Cerebellar cortex (tissue), 1 donor: ENCODE data around the gene HMOX1.
"Not testable (repeated sequence)": the region's sequence is repeated elsewhere in the genome, so short reads cannot be mapped to it uniquely, and the experiment has no call there.

Source experiments
- DNase-seq: peaks from one replicate; pipeline ENCODE4 v3.0.0-alpha.2; 2015; ENCODE audit warnings: low spot score

The HMOX1 gene

GRCh38 chr22:35380013-35380412, 883 bp upstream of the HMOX1 start:
- DNase-seq: no peak

GRCh38 chr22:35381424-35382009, 621 bp downstream of the HMOX1 start:
- DNase-seq: no peak

- DNase-seq: no peak
Observed at GRCh38 chr22:35383679-35384071, 2.8 kb downstream of the HMOX1 start.

- DNase-seq: no peak
Observed at GRCh38 chr22:35384527-35384926, 3.6 kb downstream of the HMOX1 start.

GRCh38 chr22:35384975-35385588, 4.2 kb downstream of the HMOX1 start:
- no peak for DNase-seq

- DNase-seq: no peak
Observed at GRCh38 chr22:35386670-35387288, 5.9 kb downstream of the HMOX1 start.

GRCh38 chr22:35390933-35391332, 10.0 kb downstream of the HMOX1 start:
- DNase-seq: no peak

GRCh38 chr22:35392357-35392756, 11.5 kb downstream of the HMOX1 start:
- DNase-seq: no peak

- no peak for DNase-seq
Observed at GRCh38 chr22:35393116-35394010, 12.5 kb downstream of the HMOX1 start.

GRCh38 chr22:35394011-35394312, 13.1 kb downstream of the HMOX1 start:
- no peak for DNase-seq

GRCh38 chr22:35394810-35395563, 14.1 kb downstream of the HMOX1 start:
- no peak for DNase-seq

GRCh38 chr22:35396622-35397021, 15.7 kb downstream of the HMOX1 start:
- not testable (repeated sequence) for DNase-seq

GRCh38 chr22:35397095-35397904, 16.4 kb downstream of the HMOX1 start:
- no peak for DNase-seq

GRCh38 chr22:35398591-35398973, 17.7 kb downstream of the HMOX1 start:
- DNase-seq: no peak

- no peak for DNase-seq
Observed at GRCh38 chr22:35399114-35399677, 18.3 kb downstream of the HMOX1 start.

- peak; percentile 97 for DNase-seq
Observed at GRCh38 chr22:35399678-35400500, 19.0 kb downstream of the HMOX1 start, which contains the start of gene MCM5. MCM5 (plus strand) TSS chr22:35400140; CDS start chr22:35400439, 299 bp downstream.

- DNase-seq: no peak
Observed at GRCh38 chr22:35400501-35400790, 19.6 kb downstream of the HMOX1 start.

- DNase-seq: no peak
Observed at GRCh38 chr22:35401863-35402262, 21.0 kb downstream of the HMOX1 start.

- DNase-seq: no peak
Observed at GRCh38 chr22:35403356-35403755, 22.5 kb downstream of the HMOX1 start.

- DNase-seq: no peak
Observed at GRCh38 chr22:35404176-35404575, 23.3 kb downstream of the HMOX1 start.
